ENCODE measurements around the gene SFRP2. TPM values are rescaled to one million over a fixed set of nuclear protein-coding genes. Genes with fewer than 3 reads are reported as not detected.

The SFRP2 gene
- total and polyA plus RNA-seq, 12 donors = 0.30 to 5.2 (median 0.77) TPM; not detected in 5

DNA sequence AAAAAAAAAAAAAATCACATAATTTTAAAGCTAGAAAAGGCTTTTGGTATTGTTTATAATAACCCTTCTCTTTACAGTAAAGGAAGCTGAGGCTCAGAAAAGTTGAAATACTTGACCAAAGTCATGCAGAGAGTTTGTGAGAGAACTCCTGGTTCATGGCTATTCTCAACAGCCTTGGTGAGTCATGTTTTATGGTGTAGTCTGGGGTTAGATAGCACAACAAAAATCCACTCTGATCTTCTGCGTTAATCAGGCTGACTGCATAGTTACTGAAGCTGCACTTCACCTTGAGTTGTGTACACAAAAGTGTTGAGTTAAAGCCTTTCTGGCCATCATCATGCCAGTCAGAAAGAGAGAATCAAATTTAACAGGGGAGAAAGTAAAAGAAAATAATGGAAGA, 19.3 kb upstream of the SFRP2 start:
- Histone ChIP-seq H3K36me3 (no peaks in the 10 kb centered on the region), H3K4me1 (no peaks in the 10 kb centered on the region), H3K27ac (no peak overlapping the region), H3K4me3 (no peak overlapping the region), H3K27me3 (peaks cover 0 to 13% (median 0%) of the 10 kb centered on the region in 7 donors), H3K9me3 (no peaks in the 10 kb centered on the region)
- DNase-seq (no peak), ATAC-seq (no peak)
- WGBS, 2 donors = 51 to 60% methylated on average over 1 of the region's 1 CpG
- TF ChIP-seq, protein P1, sequence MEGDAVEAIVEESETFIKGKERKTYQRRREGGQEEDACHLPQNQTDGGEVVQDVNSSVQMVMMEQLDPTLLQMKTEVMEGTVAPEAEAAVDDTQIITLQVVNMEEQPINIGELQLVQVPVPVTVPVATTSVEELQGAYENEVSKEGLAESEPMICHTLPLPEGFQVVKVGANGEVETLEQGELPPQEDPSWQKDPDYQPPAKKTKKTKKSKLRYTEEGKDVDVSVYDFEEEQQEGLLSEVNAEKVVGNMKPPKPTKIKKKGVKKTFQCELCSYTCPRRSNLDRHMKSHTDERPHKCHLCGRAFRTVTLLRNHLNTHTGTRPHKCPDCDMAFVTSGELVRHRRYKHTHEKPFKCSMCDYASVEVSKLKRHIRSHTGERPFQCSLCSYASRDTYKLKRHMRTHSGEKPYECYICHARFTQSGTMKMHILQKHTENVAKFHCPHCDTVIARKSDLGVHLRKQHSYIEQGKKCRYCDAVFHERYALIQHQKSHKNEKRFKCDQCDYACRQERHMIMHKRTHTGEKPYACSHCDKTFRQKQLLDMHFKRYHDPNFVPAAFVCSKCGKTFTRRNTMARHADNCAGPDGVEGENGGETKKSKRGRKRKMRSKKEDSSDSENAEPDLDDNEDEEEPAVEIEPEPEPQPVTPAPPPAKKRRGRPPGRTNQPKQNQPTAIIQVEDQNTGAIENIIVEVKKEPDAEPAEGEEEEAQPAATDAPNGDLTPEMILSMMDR (IDR thresholded peaks at IDR 0.05) = no peak
- intact Hi-C loops (cut with DNase I) = no loop called here

DNA sequence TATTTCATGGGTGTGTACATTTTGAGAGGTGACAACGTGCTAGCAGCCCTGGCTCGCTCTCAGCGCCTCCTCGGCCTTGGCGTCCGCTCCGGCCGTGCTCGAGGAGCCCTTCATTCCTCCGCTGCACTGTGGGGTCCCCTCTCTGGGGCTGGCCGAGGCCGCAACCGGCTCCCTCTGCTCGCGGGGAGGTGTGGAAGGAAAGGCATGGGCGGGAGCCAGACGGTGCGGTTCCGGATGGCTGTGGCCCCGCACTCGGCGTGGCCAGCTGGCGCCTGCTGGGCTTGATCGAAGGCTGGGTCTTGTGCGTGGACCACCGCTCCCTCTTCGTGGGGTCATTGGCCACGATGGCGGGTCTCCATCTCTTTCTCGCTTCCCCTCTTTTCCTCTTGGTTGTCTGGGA, 17.2 kb upstream of the SFRP2 start:
- H3K4me3 ChIP-seq = no peak overlapping the region
- intact Hi-C loops (cut with DNase I) = no loop called here
- no peaks in the 10 kb centered on the region for H3K9me3 ChIP-seq
- H3K36me3 ChIP-seq = no peaks in the 10 kb centered on the region
- H3K27me3 ChIP-seq = peaks cover 0 to 16% (median 0%) of the 10 kb centered on the region in 7 donors
- H3K27ac ChIP-seq = no peak overlapping the region
- ATAC-seq (no peak), DNase-seq (no peak)
- H3K4me1 ChIP-seq = no peaks in the 10 kb centered on the region
- TF ChIP-seq, protein P1 (IDR thresholded peaks at IDR 0.05) = no peak
- WGBS, 2 donors = 92 to 93% methylated on average over 30 of the region's 30 CpGs

DNA sequence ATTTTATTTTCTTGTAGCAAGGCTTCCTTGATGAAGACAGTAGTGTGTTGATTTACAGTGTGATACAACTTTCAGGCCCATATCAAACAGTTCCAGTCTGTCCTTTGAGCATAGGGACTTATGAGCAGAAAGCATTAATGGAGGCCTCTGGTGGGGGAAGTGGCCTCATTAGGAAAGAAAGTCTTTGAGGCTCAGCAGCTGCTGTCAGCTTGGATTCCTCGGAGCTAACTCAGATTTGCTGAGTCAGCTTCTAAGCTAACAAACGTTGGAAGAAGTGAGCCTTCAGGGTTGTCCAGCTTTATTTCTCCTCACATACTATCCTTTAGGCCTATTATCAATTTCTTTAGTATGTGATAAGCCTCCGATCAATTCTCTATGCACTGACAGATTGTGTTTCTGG, 15.8 kb upstream of the SFRP2 start:
- H3K4me1 ChIP-seq = peaks cover 0 to 3% (median 0%) of the 10 kb centered on the region in 9 donors
- no peak overlapping the region for H3K27ac ChIP-seq
- TF ChIP-seq, protein P1 (IDR thresholded peaks at IDR 0.05) = no peak
- H3K36me3 ChIP-seq = no peaks in the 10 kb centered on the region
- H3K9me3 ChIP-seq = no peaks in the 10 kb centered on the region
- H3K4me3 ChIP-seq = no peak overlapping the region
- 24 to 35% methylated on average over 3 of the region's 3 CpGs for WGBS, 2 donors
- ATAC-seq = no peak
- DNase-seq = no peak
- intact Hi-C loops (cut with DNase I) = no loop called here
- peaks cover 0 to 22% (median 4%) of the 10 kb centered on the region in 7 donors for H3K27me3 ChIP-seq

DNA sequence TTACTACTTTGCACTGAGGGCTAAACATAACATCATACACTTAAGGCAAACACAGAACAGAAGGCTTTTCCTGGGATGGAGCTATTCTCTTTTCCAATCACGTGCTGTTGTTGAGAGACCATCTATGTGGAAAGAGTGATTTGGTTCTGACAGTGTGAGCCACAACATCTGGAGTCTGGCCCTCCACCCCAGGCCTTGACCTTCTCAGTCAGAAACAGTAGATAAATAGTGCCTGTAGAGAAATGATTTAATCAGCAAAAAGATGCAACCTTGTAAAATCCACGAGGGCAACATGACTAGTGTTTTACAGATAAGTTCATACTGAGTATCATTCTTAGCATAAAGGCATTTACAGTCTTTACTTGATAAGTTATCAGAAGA, 10.8 kb upstream of the SFRP2 start:
- ATAC-seq (peak in 1 of 8 donors; percentile 48), DNase-seq (no peak)
- intact Hi-C loops (cut with DNase I) = loop anchor here in 2 of 10 donors (10.0 kb wide), 2 partner anchors 215 to 225 kb away; no protein-coding TSS in a partner anchor
- H3K27ac ChIP-seq = no peak overlapping the region
- 20 to 23% methylated on average over 2 of the region's 2 CpGs for WGBS, 2 donors
- H3K27me3 ChIP-seq = peaks cover 0 to 67% (median 27%) of the 10 kb centered on the region in 7 donors
- H3K4me1 ChIP-seq = peaks cover 0 to 5% (median 0%) of the 10 kb centered on the region in 9 donors
- H3K9me3 ChIP-seq = no peaks in the 10 kb centered on the region
- no peak overlapping the region for H3K4me3 ChIP-seq
- TF ChIP-seq, protein P1 (IDR thresholded peaks at IDR 0.05) = no peak
- no peaks in the 10 kb centered on the region for H3K36me3 ChIP-seq

Measured in heart right ventricle (tissue), 16 donors.